Mammary epithelial cell (primary cell): ENCODE results near the gene HHATL.

Experiments
- CTCF ChIP-seq, 2 donors: IDR thresholded peaks in 1 of 2; conservative IDR thresholded peaks in 1 of 2; 2 replicates each; pipeline ENCODE4 v1.5.1; 2011 to 2012; ENCODE audit warnings: inconsistent platforms in 2 of 2, low read length in 2 of 2, mild to moderate bottlenecking in 2 of 2, control low read depth in 1 of 2, low read depth in 1 of 2; ENCODE audit not compliant: insufficient read depth in 1 of 2; ENCODE audit errors: extremely low read depth in 1 of 2
- EZH2 ChIP-seq: IDR thresholded peaks from 2 replicates; pipeline ENCODE4 v1.6.1; 2012; ENCODE audit warnings: low read length, inconsistent platforms, borderline replicate concordance

DNA sequence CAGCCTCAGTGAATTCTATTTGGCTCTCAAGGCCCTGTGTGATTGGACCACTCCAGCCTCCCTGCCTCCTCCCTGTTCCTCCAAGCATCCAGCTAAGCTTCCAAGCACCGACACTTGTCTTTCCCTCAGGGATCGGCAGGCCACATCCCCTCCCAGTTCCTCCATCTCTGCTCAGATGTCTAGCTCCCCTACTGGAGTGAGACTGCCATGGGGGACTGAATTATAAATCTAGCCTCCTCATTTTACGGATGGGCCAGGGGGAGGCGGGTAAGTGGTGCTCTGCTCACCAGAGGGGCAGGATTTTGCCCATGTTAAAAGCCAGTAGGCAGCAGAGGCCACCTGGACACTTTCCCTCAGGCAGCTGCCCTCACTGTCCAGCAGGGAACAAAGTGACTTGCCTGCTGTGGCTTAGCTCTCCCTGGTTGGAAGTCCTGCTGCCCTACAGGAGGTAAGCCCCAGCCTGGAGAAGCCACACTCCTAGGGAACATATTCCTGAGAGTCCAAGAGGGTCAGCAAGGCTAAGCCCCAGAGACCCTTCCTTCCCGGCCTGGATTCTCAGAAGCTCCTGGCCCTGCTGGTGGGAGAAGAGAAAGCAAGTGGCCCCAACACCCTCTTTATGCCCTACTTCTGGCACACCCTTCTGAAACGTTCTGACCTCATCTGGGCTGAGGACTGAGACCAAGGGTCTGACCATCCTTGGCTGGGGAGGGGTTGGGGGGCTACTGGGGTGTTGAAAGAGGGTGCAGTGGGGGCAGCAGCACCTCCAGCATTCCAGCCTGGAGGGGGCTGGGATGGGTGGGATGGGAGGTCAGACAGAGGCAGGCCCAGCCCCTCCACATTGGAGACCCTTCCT is 9.1 kb upstream of the HHATL start:
- TF ChIP-seq CTCF (conservative IDR thresholded peaks at IDR 0.05 in 1 of 2, IDR thresholded peaks at IDR 0.05 in 1 of 2; ENCODE audit: extremely low read depth in 1 of 2, insufficient read depth in 1 of 2, low read depth in 1 of 2, low read length in 2 of 2) (peak in 1 of 2 donors; percentile 15), EZH2 (no peak)
